22Rv1 (cell line): Measurements from ENCODE around the gene TTC33.

ENCODE experiments used
- ZFX ChIP-seq: fragments of 450-650 bp; IDR thresholded peaks from 2 replicates; pipeline ENCODE4 v1.6.1; 2017; ENCODE audit warnings: antibody characterized with exemption, borderline replicate concordance
- TF ChIP-seq, protein P1 (sequence below): fragments of 450-650 bp; IDR thresholded peaks from 2 replicates; pipeline ENCODE4 v1.5.1; 2017; ENCODE audit warnings: mild to moderate bottlenecking

DNA sequence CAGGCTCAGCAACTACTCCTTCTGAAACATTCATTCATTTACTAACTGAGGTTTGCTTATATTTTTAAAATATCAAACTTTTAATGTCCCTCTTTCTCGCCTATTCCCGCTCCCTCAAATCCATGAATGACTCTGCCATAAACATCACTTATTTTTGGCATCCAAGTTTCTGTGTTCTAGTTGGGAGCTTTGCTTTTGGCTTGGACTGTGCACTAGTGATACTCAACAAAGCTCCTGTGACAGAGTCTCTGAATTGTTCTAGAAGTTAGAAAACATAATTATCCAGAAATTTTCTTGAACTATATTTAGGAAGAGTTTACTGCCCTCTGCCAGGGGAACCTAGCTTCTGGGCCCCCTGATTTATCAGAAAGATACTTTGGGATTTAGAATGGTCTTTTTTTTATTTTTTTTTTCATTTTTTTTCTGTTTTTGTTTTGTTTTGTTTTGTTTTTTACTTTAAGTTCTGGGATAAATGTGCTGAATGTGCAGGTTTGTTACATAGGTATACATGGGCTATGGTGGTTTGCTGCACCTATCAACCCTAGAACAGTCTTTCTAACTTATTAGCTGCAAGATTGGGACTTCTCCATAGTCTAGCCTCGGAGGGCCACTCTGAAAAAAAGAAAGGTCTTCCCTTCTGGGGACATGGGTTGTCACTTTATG lies 140.7 kb downstream of the TTC33 start:
- TF ChIP-seq, protein P1, sequence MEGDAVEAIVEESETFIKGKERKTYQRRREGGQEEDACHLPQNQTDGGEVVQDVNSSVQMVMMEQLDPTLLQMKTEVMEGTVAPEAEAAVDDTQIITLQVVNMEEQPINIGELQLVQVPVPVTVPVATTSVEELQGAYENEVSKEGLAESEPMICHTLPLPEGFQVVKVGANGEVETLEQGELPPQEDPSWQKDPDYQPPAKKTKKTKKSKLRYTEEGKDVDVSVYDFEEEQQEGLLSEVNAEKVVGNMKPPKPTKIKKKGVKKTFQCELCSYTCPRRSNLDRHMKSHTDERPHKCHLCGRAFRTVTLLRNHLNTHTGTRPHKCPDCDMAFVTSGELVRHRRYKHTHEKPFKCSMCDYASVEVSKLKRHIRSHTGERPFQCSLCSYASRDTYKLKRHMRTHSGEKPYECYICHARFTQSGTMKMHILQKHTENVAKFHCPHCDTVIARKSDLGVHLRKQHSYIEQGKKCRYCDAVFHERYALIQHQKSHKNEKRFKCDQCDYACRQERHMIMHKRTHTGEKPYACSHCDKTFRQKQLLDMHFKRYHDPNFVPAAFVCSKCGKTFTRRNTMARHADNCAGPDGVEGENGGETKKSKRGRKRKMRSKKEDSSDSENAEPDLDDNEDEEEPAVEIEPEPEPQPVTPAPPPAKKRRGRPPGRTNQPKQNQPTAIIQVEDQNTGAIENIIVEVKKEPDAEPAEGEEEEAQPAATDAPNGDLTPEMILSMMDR = no peak
- no peak for TF ChIP-seq ZFX
